GM10266 (cell line): ENCODE results near the gene C13orf46.

Source experiments
- DNase-seq: peaks from one replicate; pipeline ENCODE4 v3.0.0; 2012; ENCODE audit errors: extremely low spot score
- TF ChIP-seq, protein P1 (sequence below): IDR thresholded peaks from 2 replicates; pipeline ENCODE4 v1.5.1; 2012; ENCODE audit warnings: mild to moderate bottlenecking, low read depth; ENCODE audit not compliant: control insufficient read depth, insufficient read depth; ENCODE audit errors: missing control alignments

C13orf46 gene

DNA sequence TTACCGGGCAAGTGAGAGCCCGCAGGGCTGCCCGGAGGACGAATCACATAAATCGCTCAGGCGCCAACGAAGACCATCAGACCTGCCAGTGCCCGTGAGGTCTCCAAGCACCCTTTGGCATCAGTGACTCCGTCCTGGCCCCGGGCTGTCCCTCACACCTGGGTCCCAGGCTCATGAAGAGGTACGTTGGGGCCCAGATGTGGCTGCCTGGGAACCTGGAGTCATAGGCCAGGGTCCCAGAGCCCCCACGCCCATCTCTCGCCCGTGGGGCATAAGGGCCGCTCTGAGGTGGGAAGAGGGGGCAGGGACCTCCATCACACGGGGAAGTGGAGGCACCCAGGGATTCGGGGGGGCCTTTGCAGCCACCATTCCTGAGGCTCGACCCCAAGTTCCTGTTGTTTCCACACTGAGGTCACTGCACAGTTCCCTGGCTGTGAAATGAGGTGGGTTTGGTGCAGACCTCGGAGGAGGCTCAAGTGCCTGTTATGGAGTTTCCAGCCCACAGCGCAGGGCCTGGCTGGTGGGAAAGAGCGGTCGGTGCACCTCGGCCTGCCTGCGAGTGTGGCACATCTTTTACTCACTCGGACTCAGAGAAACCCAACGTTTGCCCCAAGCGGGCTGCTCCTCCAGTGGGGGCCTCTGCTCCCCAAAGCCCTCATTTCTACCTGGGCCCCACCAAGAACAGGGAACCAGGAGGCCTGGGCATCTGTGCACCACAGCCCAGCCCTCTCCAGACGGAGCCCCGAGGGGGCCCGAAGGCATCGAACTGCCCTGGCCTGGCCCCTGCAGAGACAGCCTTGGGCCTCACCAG, 35.9 kb upstream of the C13orf46 start:
- no peak for DNase-seq
- TF ChIP-seq, protein P1, sequence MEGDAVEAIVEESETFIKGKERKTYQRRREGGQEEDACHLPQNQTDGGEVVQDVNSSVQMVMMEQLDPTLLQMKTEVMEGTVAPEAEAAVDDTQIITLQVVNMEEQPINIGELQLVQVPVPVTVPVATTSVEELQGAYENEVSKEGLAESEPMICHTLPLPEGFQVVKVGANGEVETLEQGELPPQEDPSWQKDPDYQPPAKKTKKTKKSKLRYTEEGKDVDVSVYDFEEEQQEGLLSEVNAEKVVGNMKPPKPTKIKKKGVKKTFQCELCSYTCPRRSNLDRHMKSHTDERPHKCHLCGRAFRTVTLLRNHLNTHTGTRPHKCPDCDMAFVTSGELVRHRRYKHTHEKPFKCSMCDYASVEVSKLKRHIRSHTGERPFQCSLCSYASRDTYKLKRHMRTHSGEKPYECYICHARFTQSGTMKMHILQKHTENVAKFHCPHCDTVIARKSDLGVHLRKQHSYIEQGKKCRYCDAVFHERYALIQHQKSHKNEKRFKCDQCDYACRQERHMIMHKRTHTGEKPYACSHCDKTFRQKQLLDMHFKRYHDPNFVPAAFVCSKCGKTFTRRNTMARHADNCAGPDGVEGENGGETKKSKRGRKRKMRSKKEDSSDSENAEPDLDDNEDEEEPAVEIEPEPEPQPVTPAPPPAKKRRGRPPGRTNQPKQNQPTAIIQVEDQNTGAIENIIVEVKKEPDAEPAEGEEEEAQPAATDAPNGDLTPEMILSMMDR = no peak

DNA sequence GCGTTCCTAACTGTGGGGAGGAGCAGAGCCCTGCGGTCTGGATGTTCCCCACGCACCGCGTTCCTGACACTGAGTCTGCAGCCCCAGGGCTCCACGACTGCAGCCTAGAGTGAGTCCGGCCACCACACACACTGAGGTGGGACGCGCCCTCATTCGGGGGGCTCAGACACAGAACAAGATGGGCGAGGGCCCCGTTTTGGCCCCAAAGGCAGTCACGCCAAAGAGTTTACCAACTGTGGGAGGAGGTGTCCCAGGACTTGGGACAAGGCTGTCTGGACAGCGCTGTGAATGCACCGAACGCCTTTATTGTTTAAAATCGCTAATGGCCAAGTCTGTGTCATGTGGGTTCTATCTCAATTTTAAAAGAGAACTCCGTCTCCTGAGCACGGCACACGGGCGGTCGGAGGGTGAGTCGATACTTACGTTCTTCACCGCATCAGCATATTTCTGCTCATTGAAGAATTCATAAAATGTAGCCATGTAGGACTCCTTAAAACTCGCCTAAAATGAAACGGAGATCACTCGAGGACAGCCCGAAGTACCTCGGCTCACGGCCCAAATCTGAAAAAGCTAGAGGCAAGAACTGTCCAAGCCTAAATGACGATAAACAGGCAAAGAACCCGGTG, 35.2 kb upstream of the C13orf46 start:
- TF ChIP-seq, protein P1 = no peak

GRCh38 chr13:114007566-114007965, 33.7 kb upstream of the C13orf46 start:
- TF ChIP-seq, protein P1 = no peak
- DNase-seq = no peak

More for the DNA sequence above, 35.2 kb upstream of the C13orf46 start:
- no peak for DNase-seq

GRCh38 chr13:114005206-114005724, 31.4 kb upstream of the C13orf46 start:
- no peak for DNase-seq
- TF ChIP-seq, protein P1 = no peak

GRCh38 chr13:114004420-114005205, 30.7 kb upstream of the C13orf46 start:
- TF ChIP-seq, protein P1 = no peak
- DNase-seq = no peak

DNA sequence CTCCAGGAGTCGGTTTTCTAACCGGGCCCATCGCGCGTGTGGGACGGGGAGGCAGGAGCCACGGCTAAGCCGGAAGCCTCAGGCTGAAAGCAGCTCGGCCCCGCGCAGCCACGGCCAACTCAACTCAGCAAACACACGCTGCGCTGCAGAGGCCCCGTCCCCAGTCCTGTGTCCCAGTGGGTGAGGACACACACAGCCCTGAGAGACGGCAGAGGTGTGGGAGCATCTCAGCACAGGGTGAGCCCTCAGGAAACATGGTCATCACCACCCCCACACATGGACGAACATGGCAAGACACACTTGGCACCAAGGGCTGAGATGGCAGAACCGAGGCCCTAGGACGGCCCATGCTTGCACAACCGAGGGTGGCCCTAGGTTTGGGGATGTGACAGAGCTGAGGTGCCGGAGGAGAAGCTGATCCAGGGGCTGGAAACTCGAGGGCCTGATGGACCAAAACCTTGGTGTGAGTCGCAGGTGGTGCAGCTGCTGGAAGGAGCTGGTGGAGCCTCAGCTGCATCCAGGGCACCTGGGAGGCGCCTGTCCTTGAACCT, 29.0 kb upstream of the C13orf46 start:
- TF ChIP-seq, protein P1 = no peak

More for the DNA sequence above, 29.0 kb upstream of the C13orf46 start:
- no peak for DNase-seq
